PFSK-1 (cell line): ENCODE measurements around the gene SUMO3.

Experiments used
- FOXP2 ChIP-seq: optimal IDR thresholded peaks from 2 replicates; pipeline ENCODE3; 2011; ENCODE audit warnings: borderline replicate concordance, control low read depth, inconsistent platforms; ENCODE audit not compliant: insufficient read depth; ENCODE audit errors: extremely low read length, extremely low read depth
- POLR2AphosphoS5 ChIP-seq: IDR thresholded peaks from 2 replicates; pipeline ENCODE4 v1.6.1; 2012; ENCODE audit warnings: low read depth, mild to moderate bottlenecking, control low read depth, low read length, moderate library complexity
- REST ChIP-seq, 2 experiments: IDR thresholded peaks; 2 replicates each; pipeline versions ENCODE4 v1.6.1 to v1.8.0; 2011 to 2012; ENCODE audit warnings: low read depth in 2 of 2, low read length in 2 of 2, control low read depth in 1 of 2, inconsistent platforms in 1 of 2, mild to moderate bottlenecking in 1 of 2, moderate library complexity in 1 of 2; ENCODE audit not compliant: insufficient read depth in 1 of 2
- SIN3A ChIP-seq: IDR thresholded peaks from 2 replicates; pipeline ENCODE4 v1.6.1; 2012; ENCODE audit warnings: mild to moderate bottlenecking, low read length, moderate library complexity, borderline replicate concordance; ENCODE audit not compliant: insufficient read depth
- TAF1 ChIP-seq: IDR thresholded peaks from 2 replicates; pipeline ENCODE4 v1.6.1; 2012; ENCODE audit warnings: low read length, control low read depth, borderline replicate concordance; ENCODE audit not compliant: insufficient read depth

SUMO3 gene

GRCh38 chr21:44760376-44760775, 57.5 kb downstream of the SUMO3 start:
- no peak for TF ChIP-seq FOXP2

- TF ChIP-seq REST (IDR thresholded peaks at IDR 0.05; ENCODE audit: insufficient read depth in 1 of 2, low read depth in 2 of 2, low read length in 2 of 2) (no peak), POLR2AphosphoS5 (no peak), FOXP2 (no peak), SIN3A (no peak), TAF1 (no peak)
Measured at GRCh38 chr21:44759628-44760285, 58.1 kb downstream of the SUMO3 start.

GRCh38 chr21:44758781-44759627, 58.9 kb downstream of the SUMO3 start:
- TF ChIP-seq TAF1 (no peak), SIN3A (no peak), FOXP2 (no peak), POLR2AphosphoS5 (no peak), REST (IDR thresholded peaks at IDR 0.05; ENCODE audit: insufficient read depth in 1 of 2, low read depth in 2 of 2, low read length in 2 of 2) (no peak)

GRCh38 chr21:44758141-44758561, 59.7 kb downstream of the SUMO3 start:
- no peak for TF ChIP-seq REST (IDR thresholded peaks at IDR 0.05; ENCODE audit: insufficient read depth in 1 of 2, low read depth in 2 of 2, low read length in 2 of 2)
- no peak for TF ChIP-seq POLR2AphosphoS5
- no peak for TF ChIP-seq FOXP2
- no peak for TF ChIP-seq TAF1
- TF ChIP-seq SIN3A: no peak

GRCh38 chr21:44757731-44758130, 60.1 kb downstream of the SUMO3 start:
- TF ChIP-seq POLR2AphosphoS5 (no peak), REST (IDR thresholded peaks at IDR 0.05; ENCODE audit: insufficient read depth in 1 of 2, low read depth in 2 of 2, low read length in 2 of 2) (no peak), TAF1 (no peak), FOXP2 (no peak), SIN3A (no peak)
